Superior temporal gyrus (tissue), 1 donor: ENCODE measurements around the gene EZH2.

ENCODE experiments used
- DNase-seq: peaks from one replicate; pipeline ENCODE4 v3.0.0-alpha.2; 2016; ENCODE audit errors: extremely low spot score

EZH2 gene

DNA sequence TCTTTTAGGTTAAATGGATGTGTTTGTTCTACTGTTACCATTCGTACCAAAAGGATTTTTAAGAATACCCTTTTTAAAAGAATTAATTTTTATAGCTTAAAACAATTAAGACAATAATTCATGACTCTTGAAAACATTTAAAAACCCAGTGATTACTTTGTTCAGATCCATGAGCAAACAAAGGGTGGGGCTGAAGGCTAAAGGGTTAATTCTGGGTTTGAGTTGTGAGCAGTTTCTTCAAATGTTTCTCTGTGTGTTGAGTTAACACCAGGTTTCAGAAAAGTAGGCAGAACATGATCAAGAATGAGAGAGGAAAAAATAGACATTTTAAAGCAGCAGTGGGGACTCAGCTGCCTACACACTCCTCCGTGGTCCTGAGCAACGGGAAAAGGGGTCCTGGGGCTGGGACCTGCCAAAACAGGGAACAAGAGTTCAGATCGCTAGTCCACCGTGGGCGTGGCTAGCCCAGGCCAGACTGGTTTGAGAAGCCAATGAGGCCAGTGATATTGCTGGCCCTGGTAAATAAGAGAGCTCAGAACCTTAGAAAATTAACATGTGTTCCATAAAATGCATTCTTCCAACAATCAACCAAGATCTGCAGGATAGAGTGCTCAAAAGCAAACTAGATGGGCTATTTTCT, 14.9 kb upstream of the EZH2 start:
- DNase-seq: no peak

DNA sequence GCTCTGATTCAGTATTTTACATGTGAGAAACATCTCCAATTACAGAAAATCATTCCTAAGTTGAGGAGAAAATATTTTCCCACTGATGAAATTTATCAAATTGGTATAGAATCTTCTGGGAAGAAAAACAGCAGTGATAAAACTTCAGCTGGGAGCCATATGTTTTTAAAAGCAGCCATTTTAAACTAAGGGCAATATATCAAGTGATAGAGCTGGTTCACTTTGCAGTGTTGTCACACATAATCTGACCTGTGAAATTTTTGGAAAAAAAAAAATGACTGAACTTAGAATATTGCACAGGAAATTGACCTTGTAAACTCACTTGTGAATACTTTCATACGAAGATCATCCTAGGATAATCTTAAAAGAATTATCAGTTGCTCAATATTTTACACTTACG, 10.5 kb upstream of the EZH2 start:
- DNase-seq: no peak

GRCh38 chr7:148893071-148893470, 9.0 kb upstream of the EZH2 start:
- DNase-seq: no peak

DNA sequence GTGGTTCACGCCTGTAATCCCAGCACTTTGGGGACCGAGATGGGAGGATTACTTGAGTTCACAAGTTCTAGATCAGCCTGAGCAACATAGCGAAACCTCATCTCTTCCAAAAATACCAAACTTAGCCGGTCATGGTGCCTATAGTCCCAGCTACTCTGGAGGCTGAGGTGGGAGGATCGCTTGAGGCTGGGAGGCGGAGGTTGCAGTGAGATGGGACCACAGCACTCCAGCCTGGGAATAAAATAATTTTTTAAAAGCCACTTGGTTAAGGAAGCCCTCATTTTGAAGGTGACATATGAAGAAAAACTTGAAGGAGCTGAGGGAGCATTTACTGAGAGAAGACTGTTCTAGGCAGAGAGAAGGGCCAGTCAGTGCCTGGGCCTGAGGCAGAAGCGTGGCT, 4.2 kb upstream of the EZH2 start:
- DNase-seq: no peak

GRCh38 chr7:148886844-148887243, 2.8 kb upstream of the EZH2 start:
- DNase-seq: no peak

- peak; percentile 94 for DNase-seq
These were observed 370 bp upstream of the EZH2 start for GRCh38 chr7:148884299-148885022.

DNA sequence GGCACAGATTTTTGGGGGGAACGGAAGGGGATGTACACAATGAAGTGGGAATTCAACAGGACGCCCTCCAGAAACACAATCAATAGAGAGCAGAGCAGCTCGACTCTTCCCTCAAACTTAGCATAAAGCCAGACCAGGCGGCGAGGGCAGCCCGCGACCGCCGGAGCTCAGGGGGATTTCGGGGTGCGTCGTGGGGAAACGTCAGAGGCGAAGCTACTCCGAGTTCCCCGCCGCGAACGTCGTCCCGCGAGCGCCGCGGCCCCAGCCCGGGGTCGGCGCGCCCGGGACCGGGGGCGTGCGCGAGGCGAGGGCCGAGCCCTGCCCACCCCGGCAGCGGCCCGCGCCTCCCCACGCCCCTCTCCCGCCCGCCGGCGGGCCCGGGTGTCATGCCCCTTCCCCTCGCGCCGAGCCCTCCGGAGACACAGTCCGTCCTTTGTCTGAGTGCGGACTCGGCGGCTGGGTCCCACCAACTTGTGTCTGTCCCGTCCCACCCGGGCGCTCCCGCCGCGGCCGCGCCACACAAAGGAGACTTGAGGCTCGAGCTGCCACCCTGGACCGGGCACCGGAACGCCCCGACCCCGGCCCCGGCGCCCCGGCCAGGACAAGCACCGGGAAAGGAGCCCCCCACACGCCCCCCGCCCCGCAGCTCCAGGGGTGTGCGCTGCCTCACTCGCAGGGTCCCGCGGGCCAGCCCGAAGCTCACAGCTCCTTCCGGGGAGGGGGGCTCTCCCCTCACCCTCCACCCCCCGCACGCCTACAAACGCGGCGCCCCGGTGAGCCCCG, 634 bp downstream of the EZH2 start:
- DNase-seq: no peak

- DNase-seq: no peak
These were observed 1.2 kb downstream of the EZH2 start for GRCh38 chr7:148882841-148883265.

DNA sequence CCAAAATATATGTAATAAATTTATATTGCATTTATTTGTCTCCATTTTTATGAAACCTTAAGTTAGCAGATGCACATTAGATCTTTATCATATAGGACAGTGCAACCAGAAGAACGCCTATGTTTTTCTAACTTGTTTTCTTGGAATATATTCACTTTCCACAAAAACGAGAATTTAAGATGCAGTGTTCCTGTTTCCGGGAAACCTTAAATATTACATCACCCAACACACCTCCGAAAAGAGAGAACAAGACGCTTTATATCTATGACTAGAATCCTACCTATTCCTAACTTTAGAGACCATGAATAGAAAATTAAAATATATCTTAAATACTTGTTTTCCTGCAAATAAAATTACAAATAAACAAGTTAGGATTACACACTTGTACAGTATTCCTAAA, 1.9 kb downstream of the EZH2 start:
- no peak for DNase-seq

DNA sequence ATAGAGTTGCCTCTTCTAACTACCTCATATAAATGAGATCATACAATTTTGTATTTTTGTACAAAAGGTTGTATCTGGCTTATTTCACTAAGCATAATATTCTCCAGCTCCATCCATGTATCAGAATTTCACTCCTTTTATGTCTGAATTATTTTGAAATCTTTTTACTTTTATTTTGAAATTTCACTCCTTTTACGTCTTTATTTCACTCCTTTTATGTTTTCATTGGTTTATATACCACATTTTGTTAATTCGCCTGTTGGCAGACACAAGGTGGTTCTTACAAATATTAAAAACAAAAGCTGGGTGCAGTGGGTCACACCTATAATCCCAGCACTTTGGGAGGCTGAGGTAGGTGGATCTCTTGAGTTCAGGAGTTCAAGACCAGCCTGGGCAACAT, 5.8 kb downstream of the EZH2 start:
- no peak for DNase-seq

- no peak for DNase-seq
These were observed 6.6 kb downstream of the EZH2 start for GRCh38 chr7:148877517-148877916.

DNA sequence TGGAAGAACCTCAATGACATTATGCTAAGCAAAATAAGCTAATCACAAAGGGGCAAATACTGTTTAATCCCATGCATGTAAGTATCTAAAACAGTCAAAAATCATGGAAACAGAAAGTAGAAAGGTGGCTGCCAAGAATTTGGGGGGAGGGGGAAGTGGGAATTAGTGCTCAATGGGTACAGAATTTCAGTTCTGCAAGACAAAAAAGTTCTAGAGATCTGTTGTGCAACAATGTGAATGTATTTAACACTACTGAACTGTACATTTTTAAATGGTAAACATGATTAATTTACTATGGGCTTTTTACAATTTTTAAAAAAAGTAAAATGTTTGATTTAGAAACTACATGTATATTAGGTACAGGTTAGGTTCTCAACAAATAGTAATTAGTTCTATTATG, 11.9 kb downstream of the EZH2 start:
- DNase-seq: no peak

DNA sequence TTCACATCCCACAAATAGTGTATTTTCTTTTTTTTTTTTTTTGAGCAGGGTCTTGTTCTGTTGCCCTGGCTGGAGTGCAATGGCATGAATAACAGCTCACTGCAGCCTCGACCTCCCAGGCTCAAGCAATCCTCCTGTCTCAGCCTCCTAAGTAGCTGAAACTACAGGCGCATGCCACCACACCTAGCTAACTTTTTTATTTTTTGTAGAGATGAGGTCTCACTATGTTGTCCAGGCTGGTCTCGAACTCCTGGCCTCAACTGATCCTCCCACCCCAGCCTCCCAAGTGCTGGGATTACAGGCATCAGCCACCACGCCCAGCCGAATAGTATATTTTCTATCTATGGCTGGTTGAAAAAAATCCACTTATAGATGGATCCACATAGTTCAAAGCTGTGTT, 12.5 kb downstream of the EZH2 start:
- DNase-seq: no peak

GRCh38 chr7:148871030-148871429, 13.1 kb downstream of the EZH2 start:
- DNase-seq: no peak

GRCh38 chr7:148868378-148868674, 15.8 kb downstream of the EZH2 start:
- no peak for DNase-seq

DNA sequence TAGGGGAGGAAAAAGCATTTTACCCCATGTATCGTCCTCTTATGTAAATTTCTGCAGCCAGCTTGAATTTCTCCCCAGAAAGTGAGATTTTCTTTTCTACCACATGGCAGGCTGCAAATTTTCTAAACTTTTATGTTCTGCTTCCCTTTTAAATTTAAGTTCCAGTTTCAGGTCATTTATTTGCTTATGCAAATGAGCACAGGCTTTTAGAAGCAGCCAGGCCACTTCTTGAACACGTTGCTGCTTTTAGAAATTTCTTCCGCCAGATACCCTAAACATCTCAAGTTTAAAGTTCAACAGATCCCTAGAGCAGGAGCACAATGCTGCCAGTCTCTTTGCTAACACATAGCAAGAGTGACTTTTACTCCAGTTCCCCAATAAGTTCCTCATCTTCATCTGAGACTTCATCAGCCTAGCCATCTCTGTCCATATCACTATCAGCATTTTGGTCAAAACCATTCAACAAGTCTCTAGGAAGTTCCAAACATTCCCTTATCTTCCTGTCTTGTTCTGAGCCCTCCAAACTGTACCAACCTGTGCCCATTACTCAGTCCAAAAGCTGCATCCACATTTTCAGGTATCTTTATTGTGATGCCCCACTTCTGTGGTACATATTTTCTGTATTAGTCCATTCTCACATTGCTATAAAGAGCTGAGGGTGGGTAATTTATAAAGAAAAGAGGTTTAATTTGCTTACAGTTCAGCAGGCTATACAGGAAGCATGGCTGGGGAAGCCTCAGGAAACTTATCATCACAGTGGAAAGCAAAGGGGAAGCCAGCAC, 16.3 kb downstream of the EZH2 start:
- no peak for DNase-seq

- no peak for DNase-seq
These were observed 17.7 kb downstream of the EZH2 start for GRCh38 chr7:148866362-148866761.

- no peak for DNase-seq
These were observed 18.8 kb downstream of the EZH2 start for GRCh38 chr7:148865283-148865682.

- DNase-seq: no peak
These were observed 20.8 kb downstream of the EZH2 start for GRCh38 chr7:148863324-148863723.

DNA sequence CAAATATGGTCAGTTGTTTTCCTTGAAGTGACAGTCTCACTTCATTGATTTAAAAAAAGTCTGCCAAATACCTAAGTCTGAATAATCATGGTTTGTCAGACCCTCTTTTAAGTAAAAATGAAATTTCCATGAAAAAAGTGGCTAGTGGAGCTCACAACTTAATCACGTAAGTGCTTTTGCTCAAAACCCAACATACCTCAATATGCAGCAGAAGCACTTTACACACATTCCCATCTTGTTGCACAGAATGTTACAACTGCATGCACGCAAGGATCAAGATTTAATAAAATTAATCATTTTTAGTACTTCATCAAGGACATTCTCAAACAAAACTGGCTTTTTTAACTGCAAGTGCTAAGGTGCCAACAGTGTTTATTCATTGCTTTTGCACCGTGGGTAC, 21.6 kb downstream of the EZH2 start:
- no peak for DNase-seq

GRCh38 chr7:148858489-148858888, 25.6 kb downstream of the EZH2 start:
- DNase-seq: no peak

DNA sequence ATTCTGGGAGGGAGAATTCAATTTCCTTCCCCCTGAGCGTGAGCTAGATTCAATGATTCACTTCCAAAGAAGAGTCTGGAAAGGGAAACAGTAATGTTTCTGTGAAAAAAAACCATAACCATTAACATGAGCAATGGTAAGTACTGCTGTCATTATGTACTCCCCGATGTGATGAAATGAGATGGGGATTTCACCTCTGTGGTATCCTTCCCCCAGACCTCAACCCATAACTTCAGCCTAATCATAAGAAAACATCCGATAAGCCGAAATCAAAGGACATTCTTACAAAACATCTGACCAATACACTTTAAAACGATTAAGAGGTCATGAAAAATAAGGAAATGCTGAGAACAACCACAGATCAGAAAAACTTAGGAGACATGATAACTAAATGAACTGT, 27.2 kb downstream of the EZH2 start:
- DNase-seq: no peak

- no peak for DNase-seq
These were observed 27.6 kb downstream of the EZH2 start for GRCh38 chr7:148856578-148856881.
